ENCODE results near the gene KIRREL3. TPM values are rescaled to one million over a fixed set of nuclear protein-coding genes. Genes with fewer than 3 reads are reported as not detected.

The KIRREL3 gene
- polyA plus RNA-seq, 1 of the 3 experiments (the other 2 are of a cell fraction): 3.7 TPM

DNA sequence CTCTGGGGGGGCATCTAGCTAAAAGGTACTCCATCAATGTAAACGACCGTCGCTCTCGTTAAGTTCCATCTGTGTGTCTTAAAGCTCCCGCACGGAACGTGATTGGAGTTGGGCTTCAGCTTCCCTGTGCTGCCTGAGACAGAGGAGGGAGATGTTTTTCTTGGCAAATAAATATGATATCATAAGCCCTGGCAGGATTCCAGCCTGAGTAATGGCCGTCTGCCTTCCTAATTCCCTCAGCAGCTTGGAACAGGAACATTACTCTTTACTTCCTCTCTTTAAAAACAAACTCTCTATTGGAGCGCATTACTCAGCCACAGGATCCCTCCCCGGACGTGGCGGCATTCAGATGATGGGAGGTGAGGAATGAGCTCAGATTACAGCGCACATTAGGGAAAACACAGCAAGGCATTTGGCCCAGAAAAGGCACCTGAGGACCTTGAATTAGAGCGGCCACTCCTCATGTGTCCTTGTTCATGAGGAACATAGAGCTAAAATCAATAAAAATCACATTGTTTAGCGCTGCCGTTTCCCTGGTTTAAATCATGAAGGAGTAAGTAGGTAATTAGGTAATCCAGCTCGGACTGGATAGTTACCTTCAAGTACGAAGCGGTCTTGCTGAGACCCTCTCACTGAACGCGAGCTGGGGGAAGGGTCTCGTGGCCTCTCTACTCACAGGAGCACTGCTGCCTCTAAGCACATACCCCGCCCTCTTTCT, 414.6 kb downstream of the KIRREL3 start (continued):
- TF ChIP-seq, protein P1, sequence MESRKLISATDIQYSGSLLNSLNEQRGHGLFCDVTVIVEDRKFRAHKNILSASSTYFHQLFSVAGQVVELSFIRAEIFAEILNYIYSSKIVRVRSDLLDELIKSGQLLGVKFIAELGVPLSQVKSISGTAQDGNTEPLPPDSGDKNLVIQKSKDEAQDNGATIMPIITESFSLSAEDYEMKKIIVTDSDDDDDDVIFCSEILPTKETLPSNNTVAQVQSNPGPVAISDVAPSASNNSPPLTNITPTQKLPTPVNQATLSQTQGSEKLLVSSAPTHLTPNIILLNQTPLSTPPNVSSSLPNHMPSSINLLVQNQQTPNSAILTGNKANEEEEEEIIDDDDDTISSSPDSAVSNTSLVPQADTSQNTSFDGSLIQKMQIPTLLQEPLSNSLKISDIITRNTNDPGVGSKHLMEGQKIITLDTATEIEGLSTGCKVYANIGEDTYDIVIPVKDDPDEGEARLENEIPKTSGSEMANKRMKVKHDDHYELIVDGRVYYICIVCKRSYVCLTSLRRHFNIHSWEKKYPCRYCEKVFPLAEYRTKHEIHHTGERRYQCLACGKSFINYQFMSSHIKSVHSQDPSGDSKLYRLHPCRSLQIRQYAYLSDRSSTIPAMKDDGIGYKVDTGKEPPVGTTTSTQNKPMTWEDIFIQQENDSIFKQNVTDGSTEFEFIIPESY (IDR thresholded peaks at IDR 0.05; ENCODE audit: borderline replicate concordance, low read depth): 0 out of 2 replicates have a peak, but pooled peaks have one; percentile 17
- no peak for TF ChIP-seq NRF1 (IDR thresholded peaks at IDR 0.05; ENCODE audit: low read depth, low read length)
- TF ChIP-seq CHD2 (IDR thresholded peaks at IDR 0.05; ENCODE audit: low read length, partially characterized antibody): no peak
- TF ChIP-seq MAX (IDR thresholded peaks at IDR 0.05; ENCODE audit: low read depth): peak; percentile 66
- no peak for TF ChIP-seq SIN3A (IDR thresholded peaks at IDR 0.05; ENCODE audit: borderline replicate concordance, low read depth, low read length)
- peak; percentile 99 for TF ChIP-seq NFIC (IDR thresholded peaks at IDR 0.05; ENCODE audit: borderline replicate concordance)
- no peak for TF ChIP-seq GATA2 (CRISPR knock-in tag; IDR thresholded peaks at IDR 0.05)
- no peak for TF ChIP-seq RAD21 (IDR thresholded peaks at IDR 0.05; ENCODE audit: low read length)
- peak; percentile 70; the same call in 1 of the 2 replicates for TF ChIP-seq POLR2AphosphoS5 (IDR thresholded peaks at IDR 0.05; ENCODE audit: low read depth, low read length)

GRCh38 chr11:126585388-126585773, 415.2 kb downstream of the KIRREL3 start:
- H3K27ac ChIP-seq (ENCODE audit: low read depth in 2 of 2, low read length in 1 of 2): peak overlapping the region; percentile 54 to 84
- WGBS (ENCODE audit: low lambda C conversion rate): 96% methylated on average over 11 of the region's 20 CpGs
- H3K4me2 ChIP-seq: peak overlapping the region; percentile 63
- H3K9ac ChIP-seq: peak overlapping the region; percentile 45; the same call in 1 of the 2 replicates
- H2AFZ ChIP-seq (ENCODE audit: low read depth): peak overlapping the region; percentile 44
- H3K4me3 ChIP-seq (ENCODE audit: low read depth in 2 of 2, low read length in 1 of 2): no peak overlapping the region; a peak in 1 of 4 replicates
- TF ChIP-seq, protein P2, sequence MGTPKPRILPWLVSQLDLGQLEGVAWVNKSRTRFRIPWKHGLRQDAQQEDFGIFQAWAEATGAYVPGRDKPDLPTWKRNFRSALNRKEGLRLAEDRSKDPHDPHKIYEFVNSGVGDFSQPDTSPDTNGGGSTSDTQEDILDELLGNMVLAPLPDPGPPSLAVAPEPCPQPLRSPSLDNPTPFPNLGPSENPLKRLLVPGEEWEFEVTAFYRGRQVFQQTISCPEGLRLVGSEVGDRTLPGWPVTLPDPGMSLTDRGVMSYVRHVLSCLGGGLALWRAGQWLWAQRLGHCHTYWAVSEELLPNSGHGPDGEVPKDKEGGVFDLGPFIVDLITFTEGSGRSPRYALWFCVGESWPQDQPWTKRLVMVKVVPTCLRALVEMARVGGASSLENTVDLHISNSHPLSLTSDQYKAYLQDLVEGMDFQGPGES (IDR thresholded peaks at IDR 0.05; ENCODE audit: low read depth, low read length): no peak
- TF ChIP-seq TAF1 (IDR thresholded peaks at IDR 0.05; ENCODE audit: borderline replicate concordance, low read depth, low read length): no peak
- TF ChIP-seq, protein P1 (IDR thresholded peaks at IDR 0.05; ENCODE audit: borderline replicate concordance, low read depth): no peak
- TF ChIP-seq EP300 (IDR thresholded peaks at IDR 0.05; ENCODE audit: borderline replicate concordance in 1 of 2, low read depth in 1 of 2, low read length in 1 of 2): no peak
- TF ChIP-seq SIN3A (IDR thresholded peaks at IDR 0.05; ENCODE audit: borderline replicate concordance, low read depth, low read length): no peak
- no peak for TF ChIP-seq ELF1 (IDR thresholded peaks at IDR 0.05)
- TF ChIP-seq, protein P3, sequence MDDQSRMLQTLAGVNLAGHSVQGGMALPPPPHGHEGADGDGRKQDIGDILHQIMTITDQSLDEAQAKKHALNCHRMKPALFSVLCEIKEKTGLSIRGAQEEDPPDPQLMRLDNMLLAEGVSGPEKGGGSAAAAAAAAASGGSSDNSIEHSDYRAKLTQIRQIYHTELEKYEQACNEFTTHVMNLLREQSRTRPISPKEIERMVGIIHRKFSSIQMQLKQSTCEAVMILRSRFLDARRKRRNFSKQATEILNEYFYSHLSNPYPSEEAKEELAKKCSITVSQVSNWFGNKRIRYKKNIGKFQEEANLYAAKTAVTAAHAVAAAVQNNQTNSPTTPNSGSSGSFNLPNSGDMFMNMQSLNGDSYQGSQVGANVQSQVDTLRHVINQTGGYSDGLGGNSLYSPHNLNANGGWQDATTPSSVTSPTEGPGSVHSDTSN (IDR thresholded peaks at IDR 0.05): no peak
- no peaks in the 10 kb centered on the region for H4K20me1 ChIP-seq (ENCODE audit: insufficient read depth)
- peaks cover 14 to 44% of the 10 kb centered on the region in 2 experiments for H3K4me1 ChIP-seq (ENCODE audit: control insufficient read depth in 1 of 2, insufficient read depth in 2 of 2, low read depth in 1 of 2, low read length in 1 of 2)
- POLR2A ChIA-PET: no interaction called here
- H3F3A ChIP-seq (replicated peaks; ENCODE audit: insufficient read depth): peaks cover 13% of the 10 kb centered on the region
- H3K79me2 ChIP-seq (ENCODE audit: insufficient read depth): no peaks in the 10 kb centered on the region
- DNase-seq: no peak
- H3K9me3 ChIP-seq: no peaks in the 10 kb centered on the region
- CTCF ChIA-PET: interaction anchor here (0.9 to 11.8 kb wide), 4 partner anchors 22 to 145 kb away, joined by 3 to 77 read pairs (median 4); no protein-coding TSS in a partner anchor
- no peaks in the 10 kb centered on the region for H3K27me3 ChIP-seq (ENCODE audit: insufficient read depth)
- H3K9me2 ChIP-seq: no peaks in the 10 kb centered on the region
- H3K36me3 ChIP-seq (replicated peaks in 1 of 2; ENCODE audit: control insufficient read depth in 1 of 2, insufficient read depth in 2 of 2, low read length in 1 of 2): no peaks in the 10 kb centered on the region

All from SK-N-SH (cell line).